SH-SY5Y (cell line): Measurements from ENCODE around the gene STRN.

Experiments
- GATA2 ChIP-seq: IDR thresholded peaks from 2 replicates; pipeline ENCODE4 v1.6.1; 2011; ENCODE audit warnings: mild to moderate bottlenecking, low read depth, low read length
- GATA3 ChIP-seq: IDR thresholded peaks from 2 replicates; pipeline ENCODE4 v1.6.1; 2011; ENCODE audit warnings: low read depth, mild to moderate bottlenecking, low read length, moderate library complexity

DNA sequence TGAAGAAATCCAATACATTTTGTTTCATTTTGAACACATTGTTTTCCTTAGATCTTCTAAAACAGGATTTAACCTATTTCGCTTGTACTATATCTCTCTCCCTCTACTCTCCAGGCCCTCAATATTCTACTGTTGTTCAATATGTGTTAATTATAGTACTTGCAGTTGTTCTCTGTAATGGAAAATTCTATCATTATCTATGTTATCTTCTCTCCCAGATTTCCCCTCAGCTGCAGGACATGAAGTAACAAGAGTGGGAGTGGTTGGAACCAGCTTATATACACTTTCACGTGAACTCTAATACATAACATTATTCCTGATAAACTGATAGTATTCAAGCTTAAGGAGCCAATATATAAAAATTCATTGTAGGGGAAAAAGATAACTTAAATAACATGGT, 7.0 kb upstream of the STRN start:
- TF ChIP-seq GATA2 (no peak), GATA3 (no peak)
